HG02610 (cell line): Measurements from ENCODE around the gene PYGO2.
"Not testable (repeated sequence)": the region's sequence is repeated elsewhere in the genome, so short reads cannot be mapped to it uniquely, and the experiment has no call there.

Experiments used
- ATAC-seq: cut with Tn5 transposase; IDR thresholded peaks from one replicate; pipeline ENCODE4 v1.9.1; 2021; ENCODE audit warnings: mild to moderate bottlenecking, moderate library complexity; ENCODE audit not compliant: unreplicated experiment

PYGO2 gene

GRCh38 chr1:154911691-154912550, 49.7 kb downstream of the PYGO2 start:
- ATAC-seq = no peak

GRCh38 chr1:154910851-154911250, 50.7 kb downstream of the PYGO2 start:
- ATAC-seq = no peak

GRCh38 chr1:154908937-154909336, 52.6 kb downstream of the PYGO2 start:
- no peak for ATAC-seq

GRCh38 chr1:154908129-154908528, 53.5 kb downstream of the PYGO2 start:
- not testable (repeated sequence) for ATAC-seq
